Peyer's patch (tissue), 4 donors: Measurements from ENCODE around the gene CNST. TPM values are rescaled to one million over a fixed set of nuclear protein-coding genes. Genes with fewer than 3 reads are reported as not detected.

Experiments
- DNase-seq, 3 donors: peaks; one replicate each; pipeline ENCODE4 v3.0.0-alpha.2; 2017 to 2019
- H3K27ac ChIP-seq, 4 donors: fragments of 200-600 bp; sonication (generic); one replicate each; pipeline ENCODE4 v1.5.1; 2016 to 2019
- H3K27me3 ChIP-seq, 2 donors: fragments of 200-600 bp; sonication (generic); one replicate each; pipeline ENCODE4 v1.5.1; 2019
- H3K36me3 ChIP-seq, 3 donors: fragments of 200-600 bp; sonication (generic); one replicate each; pipeline ENCODE4 v1.5.1; 2016 to 2019
- H3K4me1 ChIP-seq, 4 donors: fragments of 200-600 bp; sonication (generic); one replicate each; pipeline ENCODE4 v1.5.1; 2016 to 2019
- H3K4me3 ChIP-seq, 4 donors: fragments of 200-600 bp; sonication (generic); 1 replicate in 3 of 4; 2 replicates in 1 of 4; pipeline ENCODE4 v1.5.1; 2016 to 2019; ENCODE audit warnings: mild to moderate bottlenecking in 1 of 4
- H3K9me3 ChIP-seq, 4 donors: fragments of 200-600 bp; sonication (generic); one replicate each; pipeline ENCODE4 v1.5.1; 2016 to 2019; ENCODE audit warnings: mild to moderate bottlenecking in 1 of 4
- CTCF ChIP-seq, 6 experiments: fragments of 450-650 bp in 4 of 6; fragments of 200-600 bp in 2 of 6; sonication (generic) in 1 of 6; IDR thresholded peaks; one replicate each; pipeline ENCODE4 v1.5.1; 2017 to 2019; ENCODE audit warnings: antibody characterized with exemption in 6 of 6, mild to moderate bottlenecking in 3 of 6, moderate library complexity in 1 of 6
- POLR2A ChIP-seq, 2 donors: fragments of 450-650 bp; IDR thresholded peaks; one replicate each; pipeline ENCODE4 v1.5.1; 2017; ENCODE audit warnings: antibody characterized with exemption in 2 of 2, mild to moderate bottlenecking in 2 of 2, moderate library complexity in 2 of 2
- total RNA-seq, 4 donors: library from RNA; depleted of rRNA; stranded (reverse); fragments of >200 nt; gene quantifications; one replicate each; pipeline ENCODE4 v1.1.0, GENCODE V29; 2016

Gene CNST
- total RNA-seq, result 10 to 100 TPM; 62.0 to 75.7 (median 69.8) TPM

GRCh38 chr1:246566128-246566812 is at the start of gene CNST, which contains the start of gene TFB2M:
Gene CNST (plus strand): TSS chr1:246566456. CDS start chr1:246591563, 25,107 bp downstream.
Gene TFB2M (minus strand): TSS chr1:246566261. CDS start chr1:246566138, 123 bp downstream.
- peak; percentile 94 to 99 (median 97) for DNase-seq
- TF ChIP-seq CTCF (IDR thresholded peaks at IDR 0.05) (peak in 1 of 6 experiments; percentile 11), POLR2A (IDR thresholded peaks at IDR 0.05) (peak; percentile 85 to 93)
- Histone ChIP-seq H3K4me3 (peak within 1 kb of the TSS; percentile 75 to 99 (median 88)), H3K27ac (peak within 1 kb of the TSS; percentile 92 to 98 (median 96)), H3K4me1 (peaks cover 0 to 55% (median 9%) of the 10 kb centered on the region in 4 donors), H3K36me3 (peaks cover 0 to 13% (median 0%) of the 10 kb centered on the region in 3 donors), H3K27me3 (no peaks in the 10 kb centered on the region), H3K9me3 (no peaks in the 10 kb centered on the region)

GRCh38 chr1:246517391-246517790 is 48.9 kb upstream of the CNST start:
- Histone ChIP-seq H3K27me3 (no peaks in the 10 kb centered on the region), H3K27ac (no peak overlapping the region), H3K36me3 (no peaks in the 10 kb centered on the region), H3K9me3 (peaks cover 0 to 21% (median 7%) of the 10 kb centered on the region in 4 donors), H3K4me1 (no peaks in the 10 kb centered on the region), H3K4me3 (no peak overlapping the region)
- TF ChIP-seq CTCF (IDR thresholded peaks at IDR 0.05) (no peak), POLR2A (IDR thresholded peaks at IDR 0.05) (no peak)
- DNase-seq, result no peak

- Histone ChIP-seq H3K27me3 (no peaks in the 10 kb centered on the region), H3K36me3 (no peaks in the 10 kb centered on the region), H3K4me1 (no peaks in the 10 kb centered on the region), H3K9me3 (peaks cover 0 to 21% (median 7%) of the 10 kb centered on the region in 4 donors), H3K4me3 (no peak overlapping the region), H3K27ac (no peak overlapping the region)
- DNase-seq, result no peak
- TF ChIP-seq CTCF (IDR thresholded peaks at IDR 0.05) (no peak), POLR2A (IDR thresholded peaks at IDR 0.05) (no peak)
These were observed 47.6 kb upstream of the CNST start for GRCh38 chr1:246518456-246519205.

- Histone ChIP-seq H3K36me3 (no peaks in the 10 kb centered on the region), H3K27ac (no peak overlapping the region), H3K9me3 (peaks cover 0 to 21% (median 6%) of the 10 kb centered on the region in 4 donors), H3K4me1 (no peaks in the 10 kb centered on the region), H3K4me3 (no peak overlapping the region), H3K27me3 (no peaks in the 10 kb centered on the region)
- TF ChIP-seq POLR2A (IDR thresholded peaks at IDR 0.05), result no peak
- TF ChIP-seq CTCF (IDR thresholded peaks at IDR 0.05), result no peak
- DNase-seq, result no peak
These were observed 46.7 kb upstream of the CNST start for GRCh38 chr1:246519514-246519913.

- H3K36me3 ChIP-seq, result no peaks in the 10 kb centered on the region
- no peak for DNase-seq
- TF ChIP-seq POLR2A (IDR thresholded peaks at IDR 0.05) (no peak), CTCF (IDR thresholded peaks at IDR 0.05) (no peak)
- no peaks in the 10 kb centered on the region for H3K4me1 ChIP-seq
- no peaks in the 10 kb centered on the region for H3K27me3 ChIP-seq
- H3K4me3 ChIP-seq, result no peak overlapping the region
- H3K9me3 ChIP-seq, result peaks cover 0 to 9% (median 2%) of the 10 kb centered on the region in 4 donors
- H3K27ac ChIP-seq, result no peak overlapping the region
These were observed 39.9 kb upstream of the CNST start for GRCh38 chr1:246526380-246526779.
